K562 (cell line): Measurements from ENCODE around the gene TTL. TPM values are rescaled to one million over a fixed set of nuclear protein-coding genes. Genes with fewer than 3 reads are reported as not detected.

Source experiments
- CREB1 ChIP-seq, 2 experiments: sonication (generic) in 1 of 2; formaldehyde crosslinking in 1 of 2; IDR thresholded peaks; 2 replicates each; pipeline versions ENCODE4 v1.6.1 to v1.8.0; 2012 to 2022; ENCODE audit warnings: inconsistent platforms in 1 of 2, mild to moderate bottlenecking in 1 of 2, missing genetic modification reagents in 1 of 2, moderate library complexity in 1 of 2
- CXXC5 ChIP-seq: fragments of 250-450 bp; sonication (Bioruptor Pico); IDR thresholded peaks from 2 replicates; pipeline ENCODE4 v1.8.0; 2022; ENCODE audit warnings: inconsistent platforms, mild to moderate bottlenecking, moderate library complexity
- EP400 ChIP-seq: fragments of 450-650 bp; IDR thresholded peaks from 2 replicates; pipeline ENCODE4 v1.6.1; 2017; ENCODE audit warnings: antibody characterized with exemption, mild to moderate bottlenecking, moderate library complexity
- GATA2 ChIP-seq: sonication (generic); formaldehyde crosslinking; IDR thresholded peaks from 2 replicates; pipeline ENCODE4 v1.4.0; 2020; ENCODE audit warnings: mild to moderate bottlenecking, missing genetic modification reagents
- JUND ChIP-seq, 2 experiments: IDR thresholded peaks; 2 replicates in 1 of 2; 3 replicates in 1 of 2; pipeline ENCODE4 v1.6.1; 2011; ENCODE audit warnings: borderline replicate concordance in 2 of 2, low read depth in 2 of 2, low read length in 2 of 2, improper control_type of control experiment in 1 of 2, missing biosample characterization in 1 of 2, missing genetic modification characterization in 1 of 2, missing genetic modification reagents in 1 of 2
- MYC ChIP-seq, 2 experiments: fragments of 250-450 bp in 1 of 2; sonication (Bioruptor Pico) in 1 of 2; IDR thresholded peaks; 2 replicates each; pipeline versions ENCODE4 v1.5.1 to v1.6.1; 2012 to 2021; ENCODE audit warnings: low read depth in 2 of 2, borderline replicate concordance in 1 of 2, improper control_type of control experiment in 1 of 2, low read length in 1 of 2, mild to moderate bottlenecking in 1 of 2, moderate library complexity in 1 of 2
- NFRKB ChIP-seq: fragments of 450-650 bp; IDR thresholded peaks from 2 replicates; pipeline ENCODE4 v1.6.1; 2016; ENCODE audit warnings: low read depth
- PML ChIP-seq: IDR thresholded peaks from 2 replicates; pipeline ENCODE4 v1.6.1; 2012; ENCODE audit warnings: low read length, inconsistent platforms
- POLR3G ChIP-seq: IDR thresholded peaks from 2 replicates; pipeline ENCODE4 v1.6.1; 2011; ENCODE audit not compliant: insufficient read length, insufficient replicate concordance; ENCODE audit errors: extremely low read depth
- RFX7 ChIP-seq: fragments of 250-450 bp; sonication (Bioruptor Pico); IDR thresholded peaks from 2 replicates; pipeline ENCODE4 v1.5.1; 2021; ENCODE audit warnings: mild to moderate bottlenecking
- SIRT6 ChIP-seq: IDR thresholded peaks from one replicate; pipeline ENCODE4 v1.6.1; 2012; ENCODE audit warnings: low read depth, mild to moderate bottlenecking, control low read depth, inconsistent platforms, low read length, moderate library complexity
- TBP ChIP-seq: optimal IDR thresholded peaks from 2 replicates; pipeline ENCODE3; 2011; ENCODE audit warnings: low read depth, low read length, improper control_type of control experiment
- TCF7L2 ChIP-seq: fragments of 150-350 bp; IDR thresholded peaks from 2 replicates; pipeline ENCODE4 v1.6.1; 2016; ENCODE audit warnings: low read depth, mild to moderate bottlenecking, low read length, moderate library complexity
- TRIM28 ChIP-seq: fragments of 450-650 bp; IDR thresholded peaks from 2 replicates; pipeline ENCODE4 v1.6.1; 2017
- TSC22D4 ChIP-seq: fragments of 450-650 bp; IDR thresholded peaks from 2 replicates; pipeline ENCODE4 v1.6.1; 2016; ENCODE audit warnings: missing genetic modification characterization, missing biosample characterization, control low read depth
- ZFP30 ChIP-seq: fragments of 250-450 bp; sonication (Bioruptor Pico); IDR thresholded peaks from 2 replicates; pipeline ENCODE4 v1.8.0; 2022; ENCODE audit warnings: moderate library complexity, mild to moderate bottlenecking, inconsistent platforms, borderline replicate concordance
- ZSCAN32 ChIP-seq: fragments of 450-650 bp; formaldehyde crosslinking; IDR thresholded peaks from 2 replicates; pipeline ENCODE4 v1.4.0; 2020; ENCODE audit warnings: mild to moderate bottlenecking, moderate library complexity
- polyA plus RNA-seq, 8 experiments: library from polyadenylated mRNA; depleted of rRNA in 4 of 8; stranded (reverse) in 5 of 8; unstranded in 3 of 8; fragments of >200 nt; fragmentation: Nextera tagmentation in 2 of 8; fragmentation: Illumina TruSeq in 1 of 8; extraction: Ambion mirVana in 2 of 8; extraction: Trizol in 1 of 8; gene quantifications; 2 replicates each; pipeline versions ENCODE4 v1.2.1 to v1.2.3, GENCODE V29; 2011 to 2014; ENCODE audit warnings: inconsistent platforms in 1 of 8, missing spikeins in 1 of 8
- total RNA-seq, 7 experiments: library from RNA; depleted of rRNA in 6 of 7; stranded (reverse); fragments of >200 nt in 6 of 7; fragmentation: Illumina TruSeq in 2 of 7; extraction: Trizol in 2 of 7; gene quantifications; 2 replicates each; pipeline versions ENCODE4 v1.2.1 to v1.2.3, GENCODE V29; 2011 to 2021; ENCODE audit warnings: low replicate concordance in 1 of 7
- TF ChIP-seq, protein P1 (sequence below), 2 experiments: IDR thresholded peaks; 2 replicates each; pipeline ENCODE4 v1.6.1; 2012; ENCODE audit warnings: improper control_type of control experiment in 2 of 2, low read depth in 2 of 2, low read length in 2 of 2, borderline replicate concordance in 1 of 2
- TF ChIP-seq, protein P2 (sequence below): sonication (generic); formaldehyde crosslinking; IDR thresholded peaks from 2 replicates; pipeline ENCODE4 v1.8.0; 2022; ENCODE audit warnings: mild to moderate bottlenecking, missing genetic modification reagents
- TF ChIP-seq, protein P3 (sequence below), 2 experiments: fragments of 450-650 bp in 1 of 2; sonication (generic) in 1 of 2; formaldehyde crosslinking in 1 of 2; IDR thresholded peaks in 1 of 2; conservative IDR thresholded peaks in 1 of 2; 2 replicates each; pipeline versions ENCODE4 v1.6.1 to v1.8.1; 2016 to 2023; ENCODE audit warnings: mild to moderate bottlenecking in 2 of 2, moderate library complexity in 2 of 2, inconsistent platforms in 1 of 2, missing genetic modification reagents in 1 of 2
- TF ChIP-seq, protein P4 (sequence below): fragments of 450-650 bp; formaldehyde crosslinking; IDR thresholded peaks from 2 replicates; pipeline ENCODE4 v1.4.0; 2020; ENCODE audit warnings: mild to moderate bottlenecking, moderate library complexity

The TTL gene
- total and polyA plus RNA-seq, 9 of the 15 experiments (the other 6 are each of a cell fraction or from before 2014, with no cell fraction given) = 9.4 to 54.4 (median 34.9) TPM

DNA sequence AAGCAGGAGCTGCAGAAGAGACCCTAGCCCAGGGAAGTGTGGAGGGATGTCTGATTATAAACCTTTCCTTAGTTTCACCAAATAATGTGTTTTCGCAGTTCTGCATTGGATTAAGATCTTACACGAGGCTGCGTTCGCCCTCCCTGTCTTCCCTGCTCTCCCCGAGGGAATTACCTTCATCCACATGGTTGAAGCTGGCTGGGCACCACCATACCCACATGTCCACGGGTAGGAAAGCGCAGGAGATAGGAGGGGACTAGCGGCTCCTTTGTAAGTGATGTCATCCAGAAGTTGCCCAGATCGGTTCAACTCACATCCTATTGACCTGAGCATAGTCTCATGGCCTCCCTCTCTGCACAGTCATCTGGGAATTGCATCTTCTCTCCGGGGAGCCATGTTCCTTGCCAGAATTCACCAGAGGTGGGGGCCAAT is 1.1 kb downstream of the TTL start (continued):
- TF ChIP-seq, protein P1, sequence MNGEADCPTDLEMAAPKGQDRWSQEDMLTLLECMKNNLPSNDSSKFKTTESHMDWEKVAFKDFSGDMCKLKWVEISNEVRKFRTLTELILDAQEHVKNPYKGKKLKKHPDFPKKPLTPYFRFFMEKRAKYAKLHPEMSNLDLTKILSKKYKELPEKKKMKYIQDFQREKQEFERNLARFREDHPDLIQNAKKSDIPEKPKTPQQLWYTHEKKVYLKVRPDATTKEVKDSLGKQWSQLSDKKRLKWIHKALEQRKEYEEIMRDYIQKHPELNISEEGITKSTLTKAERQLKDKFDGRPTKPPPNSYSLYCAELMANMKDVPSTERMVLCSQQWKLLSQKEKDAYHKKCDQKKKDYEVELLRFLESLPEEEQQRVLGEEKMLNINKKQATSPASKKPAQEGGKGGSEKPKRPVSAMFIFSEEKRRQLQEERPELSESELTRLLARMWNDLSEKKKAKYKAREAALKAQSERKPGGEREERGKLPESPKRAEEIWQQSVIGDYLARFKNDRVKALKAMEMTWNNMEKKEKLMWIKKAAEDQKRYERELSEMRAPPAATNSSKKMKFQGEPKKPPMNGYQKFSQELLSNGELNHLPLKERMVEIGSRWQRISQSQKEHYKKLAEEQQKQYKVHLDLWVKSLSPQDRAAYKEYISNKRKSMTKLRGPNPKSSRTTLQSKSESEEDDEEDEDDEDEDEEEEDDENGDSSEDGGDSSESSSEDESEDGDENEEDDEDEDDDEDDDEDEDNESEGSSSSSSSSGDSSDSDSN (IDR thresholded peaks at IDR 0.05; ENCODE audit: borderline replicate concordance in 1 of 2, low read depth in 2 of 2, low read length in 2 of 2) = no peak
- TF ChIP-seq GATA2 (CRISPR knock-in tag) = peak; percentile 24; the same call in 1 of the 2 replicates
- no peak for TF ChIP-seq ZFP30 (CRISPR knock-in tag)
- peak; percentile 13 for TF ChIP-seq TBP
- no peak for TF ChIP-seq PML
- peak; percentile 48; the same call in 1 of the 2 replicates for TF ChIP-seq JUND (IDR thresholded peaks at IDR 0.05; ENCODE audit: borderline replicate concordance, low read depth, low read length)
- TF ChIP-seq JUND (tag; IDR thresholded peaks at IDR 0.05; ENCODE audit: borderline replicate concordance, low read depth, low read length) = 0 out of 3 replicates have a peak, but pooled peaks have one; percentile 54
- no peak for TF ChIP-seq POLR3G
- TF ChIP-seq, protein P2, sequence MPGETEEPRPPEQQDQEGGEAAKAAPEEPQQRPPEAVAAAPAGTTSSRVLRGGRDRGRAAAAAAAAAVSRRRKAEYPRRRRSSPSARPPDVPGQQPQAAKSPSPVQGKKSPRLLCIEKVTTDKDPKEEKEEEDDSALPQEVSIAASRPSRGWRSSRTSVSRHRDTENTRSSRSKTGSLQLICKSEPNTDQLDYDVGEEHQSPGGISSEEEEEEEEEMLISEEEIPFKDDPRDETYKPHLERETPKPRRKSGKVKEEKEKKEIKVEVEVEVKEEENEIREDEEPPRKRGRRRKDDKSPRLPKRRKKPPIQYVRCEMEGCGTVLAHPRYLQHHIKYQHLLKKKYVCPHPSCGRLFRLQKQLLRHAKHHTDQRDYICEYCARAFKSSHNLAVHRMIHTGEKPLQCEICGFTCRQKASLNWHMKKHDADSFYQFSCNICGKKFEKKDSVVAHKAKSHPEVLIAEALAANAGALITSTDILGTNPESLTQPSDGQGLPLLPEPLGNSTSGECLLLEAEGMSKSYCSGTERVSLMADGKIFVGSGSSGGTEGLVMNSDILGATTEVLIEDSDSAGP = 0 out of 2 replicates have a peak, but pooled peaks have one; percentile 56
- no peak for TF ChIP-seq CREB1 (IDR thresholded peaks at IDR 0.05)
- no peak for TF ChIP-seq CREB1 (CRISPR knock-in tag; IDR thresholded peaks at IDR 0.05)
- peak; percentile 66 for TF ChIP-seq EP400
- TF ChIP-seq, protein P3, sequence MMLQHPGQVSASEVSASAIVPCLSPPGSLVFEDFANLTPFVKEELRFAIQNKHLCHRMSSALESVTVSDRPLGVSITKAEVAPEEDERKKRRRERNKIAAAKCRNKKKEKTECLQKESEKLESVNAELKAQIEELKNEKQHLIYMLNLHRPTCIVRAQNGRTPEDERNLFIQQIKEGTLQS (IDR thresholded peaks at IDR 0.05) = peak; percentile 80
- TF ChIP-seq, protein P3 (CRISPR knock-in tag; conservative IDR thresholded peaks at IDR 0.05) = no peak
- TF ChIP-seq, protein P4, sequence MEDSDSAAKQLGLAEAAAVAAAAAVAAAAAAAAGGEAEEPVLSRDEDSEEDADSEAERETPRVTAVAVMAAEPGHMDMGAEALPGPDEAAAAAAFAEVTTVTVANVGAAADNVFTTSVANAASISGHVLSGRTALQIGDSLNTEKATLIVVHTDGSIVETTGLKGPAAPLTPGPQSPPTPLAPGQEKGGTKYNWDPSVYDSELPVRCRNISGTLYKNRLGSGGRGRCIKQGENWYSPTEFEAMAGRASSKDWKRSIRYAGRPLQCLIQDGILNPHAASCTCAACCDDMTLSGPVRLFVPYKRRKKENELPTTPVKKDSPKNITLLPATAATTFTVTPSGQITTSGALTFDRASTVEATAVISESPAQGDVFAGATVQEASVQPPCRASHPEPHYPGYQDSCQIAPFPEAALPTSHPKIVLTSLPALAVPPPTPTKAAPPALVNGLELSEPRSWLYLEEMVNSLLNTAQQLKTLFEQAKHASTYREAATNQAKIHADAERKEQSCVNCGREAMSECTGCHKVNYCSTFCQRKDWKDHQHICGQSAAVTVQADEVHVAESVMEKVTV (CRISPR knock-in tag) = 0 out of 2 replicates have a peak, but pooled peaks have one; percentile 5
- TF ChIP-seq CXXC5 (CRISPR knock-in tag) = 0 out of 2 replicates have a peak, but pooled peaks have one; percentile 7
- no peak for TF ChIP-seq TSC22D4 (tag)
- no peak for TF ChIP-seq ZSCAN32 (CRISPR knock-in tag)
- no peak for TF ChIP-seq TRIM28
- TF ChIP-seq RFX7 (CRISPR knock-in tag) = no peak
- TF ChIP-seq NFRKB = no peak
- no peak for TF ChIP-seq SIRT6
- TF ChIP-seq MYC (IDR thresholded peaks at IDR 0.05; ENCODE audit: low read depth, low read length) = peak; percentile 74
- no peak for TF ChIP-seq MYC (CRISPR knock-in tag; IDR thresholded peaks at IDR 0.05; ENCODE audit: borderline replicate concordance, low read depth)
- no peak for TF ChIP-seq TCF7L2
